Caco-2 (cell line): ENCODE data around the gene ZNF534. TPM values are rescaled to one million over a fixed set of nuclear protein-coding genes. Genes with fewer than 3 reads are reported as not detected.
"Not testable (repeated sequence)": the region's sequence is repeated elsewhere in the genome, so short reads cannot be mapped to it uniquely, and the experiment has no call there.

Experiments
- BruUV-seq: library from RNA; stranded (reverse); fragments of 400-500 nt; replicated peaks from 2 replicates; lab custom pipeline; 2021; lab: Mats Ljungman, UMichigan
- CTCF ChIA-PET: fragments of 300-600 bp; sonication (Branson Sonifier 250); formaldehyde crosslinking; loops from one replicate; lab custom pipeline; 2022; ENCODE audit warnings: antibody characterized with exemption; lab: Charles Lee
- POLR2A ChIA-PET: fragments of 300-600 bp; sonication (Branson Sonifier 250); formaldehyde crosslinking; loops from one replicate; lab custom pipeline; 2022; ENCODE audit warnings: antibody characterized with exemption; lab: Charles Lee
- DNase-seq, 2 experiments: peaks; one replicate each; pipeline versions ENCODE4 v3.0.0 to v3.0.0-alpha.2; 2020 to 2022
- H3K27me3 ChIP-seq: replicated peaks from 2 replicates; pipeline ENCODE4 v1.6.0; 2011; ENCODE audit warnings: low read length; ENCODE audit not compliant: control insufficient read depth, insufficient read depth
- H3K36me3 ChIP-seq: 2 replicates; pipeline ENCODE4 v1.5.1; 2011; ENCODE audit warnings: low read length; ENCODE audit not compliant: control insufficient read depth, insufficient read depth
- H3K4me1 ChIP-seq: fragments of 250-450 bp; sonication (Bioruptor Pico); 2 replicates; pipeline ENCODE4 v1.5.1; 2020; ENCODE audit warnings: mild to moderate bottlenecking
- H3K4me3 ChIP-seq: 2 replicates; pipeline ENCODE4 v1.5.1; 2011; ENCODE audit warnings: low read depth, mild to moderate bottlenecking, control low read depth, low read length
- H3K9me3 ChIP-seq: fragments of 250-450 bp; sonication (Bioruptor Pico); 2 replicates; pipeline ENCODE4 v1.5.1; 2020; ENCODE audit warnings: mild to moderate bottlenecking, moderate library complexity
- H3K27ac Mint-ChIP-seq: one replicate; pipeline ENCODE4 v1.8.0; 2022; ENCODE audit warnings: mixed read lengths; ENCODE audit not compliant: unreplicated experiment
- H3K27me3 Mint-ChIP-seq: one replicate; pipeline ENCODE4 v1.8.0; 2022; ENCODE audit warnings: mixed read lengths; ENCODE audit not compliant: insufficient read depth, unreplicated experiment
- H3K36me3 Mint-ChIP-seq: one replicate; pipeline ENCODE4 v1.8.0; 2022; ENCODE audit warnings: mild to moderate bottlenecking, mixed read lengths; ENCODE audit not compliant: insufficient read depth, unreplicated experiment
- H3K4me1 Mint-ChIP-seq: one replicate; pipeline ENCODE4 v1.8.0; 2022; ENCODE audit warnings: low read depth, mixed read lengths; ENCODE audit not compliant: unreplicated experiment
- H3K4me3 Mint-ChIP-seq: one replicate; pipeline ENCODE4 v1.8.0; 2022; ENCODE audit warnings: mild to moderate bottlenecking, moderate library complexity, mixed read lengths; ENCODE audit not compliant: unreplicated experiment
- H3K9me3 Mint-ChIP-seq: one replicate; pipeline ENCODE4 v1.8.0; 2022; ENCODE audit warnings: mixed read lengths; ENCODE audit not compliant: unreplicated experiment
- intact Hi-C: fragments of 100-400 bp; cut with micrococcal nuclease; formaldehyde crosslinking; loops from one replicate; pipeline ENCODE4 v1.10.0; 2022; ENCODE audit not compliant: unreplicated experiment
- total RNA-seq: library from RNA; stranded (reverse); gene quantifications from 2 replicates; pipeline ENCODE4 v1.2.3, GENCODE V29; 2022
- TF ChIP-seq, protein P1 (sequence below), 2 experiments: fragments of 200-600 bp in 1 of 2; IDR thresholded peaks; 1 replicate in 1 of 2; 2 replicates in 1 of 2; pipeline versions ENCODE4 v1.5.1 to v1.8.0; 2011 to 2022; ENCODE audit warnings: antibody characterized with exemption in 1 of 2, control low read depth in 1 of 2, inconsistent platforms in 1 of 2, low read depth in 1 of 2, low read length in 1 of 2, mild to moderate bottlenecking in 1 of 2, moderate library complexity in 1 of 2; ENCODE audit not compliant: insufficient read depth in 1 of 2, severe bottlenecking in 1 of 2, unreplicated experiment in 1 of 2

The ZNF534 gene
- total RNA-seq, 1 experiment from 2014 or later, result not detected

DNA sequence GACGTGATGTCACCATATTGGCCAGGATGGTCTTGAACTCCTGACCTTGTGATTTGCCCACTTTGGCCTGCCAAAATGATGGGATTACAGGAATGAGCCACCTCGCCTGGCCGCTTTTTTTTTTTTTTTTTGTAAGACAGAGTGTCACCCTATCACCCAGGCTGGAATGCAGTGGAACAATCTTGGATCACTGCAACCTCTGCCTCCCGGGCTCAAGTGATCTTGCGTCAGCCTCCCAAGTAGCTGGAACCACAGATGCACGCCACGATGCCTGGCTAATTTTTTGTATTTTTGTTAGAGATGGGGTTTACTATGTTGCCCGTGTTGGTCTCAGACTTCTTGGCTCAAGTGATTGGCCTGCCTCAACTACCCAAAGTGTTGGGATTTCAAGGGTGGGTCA is 69.6 kb downstream of the ZNF534 start:
- no peaks in the 10 kb centered on the region for H3K27me3 Mint-ChIP-seq
- H3K27me3 ChIP-seq, result no peaks in the 10 kb centered on the region
- intact Hi-C loops, result no loop called here
- peaks cover 6% of the 10 kb centered on the region for H3K36me3 Mint-ChIP-seq
- no peak overlapping the region for H3K4me3 Mint-ChIP-seq
- BruUV-seq, result no TSS peak
- ChIA-PET CTCF (no interaction called here), POLR2A (no interaction called here)
- no peaks in the 10 kb centered on the region for H3K4me1 Mint-ChIP-seq
- H3K36me3 ChIP-seq, result no peaks in the 10 kb centered on the region
- H3K9me3 ChIP-seq, result no peaks in the 10 kb centered on the region
- DNase-seq, result no peak
- no peak overlapping the region for H3K4me3 ChIP-seq
- H3K27ac Mint-ChIP-seq, result no peak overlapping the region
- H3K4me1 ChIP-seq, result no peaks in the 10 kb centered on the region
- TF ChIP-seq, protein P1, sequence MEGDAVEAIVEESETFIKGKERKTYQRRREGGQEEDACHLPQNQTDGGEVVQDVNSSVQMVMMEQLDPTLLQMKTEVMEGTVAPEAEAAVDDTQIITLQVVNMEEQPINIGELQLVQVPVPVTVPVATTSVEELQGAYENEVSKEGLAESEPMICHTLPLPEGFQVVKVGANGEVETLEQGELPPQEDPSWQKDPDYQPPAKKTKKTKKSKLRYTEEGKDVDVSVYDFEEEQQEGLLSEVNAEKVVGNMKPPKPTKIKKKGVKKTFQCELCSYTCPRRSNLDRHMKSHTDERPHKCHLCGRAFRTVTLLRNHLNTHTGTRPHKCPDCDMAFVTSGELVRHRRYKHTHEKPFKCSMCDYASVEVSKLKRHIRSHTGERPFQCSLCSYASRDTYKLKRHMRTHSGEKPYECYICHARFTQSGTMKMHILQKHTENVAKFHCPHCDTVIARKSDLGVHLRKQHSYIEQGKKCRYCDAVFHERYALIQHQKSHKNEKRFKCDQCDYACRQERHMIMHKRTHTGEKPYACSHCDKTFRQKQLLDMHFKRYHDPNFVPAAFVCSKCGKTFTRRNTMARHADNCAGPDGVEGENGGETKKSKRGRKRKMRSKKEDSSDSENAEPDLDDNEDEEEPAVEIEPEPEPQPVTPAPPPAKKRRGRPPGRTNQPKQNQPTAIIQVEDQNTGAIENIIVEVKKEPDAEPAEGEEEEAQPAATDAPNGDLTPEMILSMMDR (IDR thresholded peaks at IDR 0.05; ENCODE audit: insufficient read depth in 1 of 2, low read depth in 1 of 2, low read length in 1 of 2, severe bottlenecking in 1 of 2, unreplicated experiment in 1 of 2), result no peak
- peaks cover 35% of the 10 kb centered on the region for H3K9me3 Mint-ChIP-seq

- POLR2A ChIA-PET, H3K27me3 Mint-ChIP-seq, CTCF ChIA-PET: not testable (repeated sequence)
These were observed 71.5 kb downstream of the ZNF534 start for GRCh38 chr19:52500474-52500873.

GRCh38 chr19:52500991-52501390 is 72.0 kb downstream of the ZNF534 start:
- H3K27ac Mint-ChIP-seq, H3K36me3 Mint-ChIP-seq, H3K4me3 ChIP-seq, H3K36me3 ChIP-seq, H3K4me3 Mint-ChIP-seq, H3K9me3 ChIP-seq, H3K27me3 ChIP-seq, BruUV-seq, CTCF ChIA-PET, H3K4me1 Mint-ChIP-seq, POLR2A ChIA-PET, H3K27me3 Mint-ChIP-seq, DNase-seq, intact Hi-C loops, H3K4me1 ChIP-seq: not testable (repeated sequence)
- H3K9me3 Mint-ChIP-seq, result peaks cover 16% of the 10 kb centered on the region

More at GRCh38 chr19:52500474-52500873, 71.5 kb downstream of the ZNF534 start:
- peaks cover 19% of the 10 kb centered on the region for H3K9me3 Mint-ChIP-seq
- H3K27me3 ChIP-seq, H3K4me1 Mint-ChIP-seq, H3K27ac Mint-ChIP-seq, H3K36me3 Mint-ChIP-seq, H3K4me3 Mint-ChIP-seq, H3K4me3 ChIP-seq, DNase-seq, intact Hi-C loops, H3K9me3 ChIP-seq, H3K36me3 ChIP-seq, H3K4me1 ChIP-seq, BruUV-seq: not testable (repeated sequence)

Other genes starting within 250 kb of the ZNF534 start
- 279 and 291 TPM in 2 replicates for gene PPP2R1A, start 239.1 kb upstream of the ZNF534 start, total RNA-seq
- gene ZNF766, start 159.6 kb upstream of the ZNF534 start, total RNA-seq, result 12.1 and 12.9 TPM in 2 replicates
- 16.9 and 17.7 TPM in 2 replicates for gene ZNF480, start 132.0 kb upstream of the ZNF534 start, total RNA-seq
- 0.41 TPM in 1 of 2 replicates, not detected in the other for gene ZNF610, start 92.9 kb upstream of the ZNF534 start, total RNA-seq
- 1.8 and 2.0 TPM in 2 replicates for gene ZNF880, start 59.2 kb upstream of the ZNF534 start, total RNA-seq
- gene ZNF528, start 31.3 kb upstream of the ZNF534 start, total RNA-seq, result 5.7 and 7.8 TPM in 2 replicates
- gene ZNF578, start 24.4 kb downstream of the ZNF534 start, total RNA-seq, result not detected in 2 replicates
- 19.3 and 19.8 TPM in 2 replicates for gene ZNF808, start 98.5 kb downstream of the ZNF534 start, total RNA-seq
- gene ZNF701, start 141.1 kb downstream of the ZNF534 start, total RNA-seq, result 17.5 and 19.6 TPM in 2 replicates
- 36.8 and 39.4 TPM in 2 replicates for gene ZNF83, start 209.2 kb downstream of the ZNF534 start, total RNA-seq